T-helper 17 cell (primary cell): ENCODE results near the gene CNTN4. TPM values are rescaled to one million over a fixed set of nuclear protein-coding genes. Genes with fewer than 3 reads are reported as not detected.

Experiments used
- ATAC-seq: fragments of 150-1000 bp; cut with Tn5 transposase; 2 replicates; pipeline ENCODE4 v1.10.0; 2021; ENCODE audit warnings: mild to moderate bottlenecking, moderate library complexity
- DNase-seq, 3 donors: peaks; one replicate each; pipeline versions ENCODE4 v3.0.0 to v3.0.0-alpha.2; 2020 to 2021
- H3K9me3 ChIP-seq: one replicate; pipeline ENCODE4 v1.7.0; 2013; ENCODE audit warnings: low read length, mild to moderate bottlenecking; ENCODE audit not compliant: control insufficient read depth, poor library complexity, severe bottlenecking
- H3K27ac Mint-ChIP-seq: one replicate; pipeline ENCODE4 v1.8.0; 2022; ENCODE audit warnings: mild to moderate bottlenecking, moderate library complexity, mixed read lengths
- H3K27me3 Mint-ChIP-seq: one replicate; pipeline ENCODE4 v1.8.0; 2022; ENCODE audit warnings: mixed read lengths
- H3K36me3 Mint-ChIP-seq: one replicate; pipeline ENCODE4 v1.8.0; 2022; ENCODE audit warnings: low read depth, mixed read lengths
- H3K4me1 Mint-ChIP-seq: one replicate; pipeline ENCODE4 v1.8.0; 2022; ENCODE audit warnings: mild to moderate bottlenecking, mixed read lengths
- H3K4me3 Mint-ChIP-seq: one replicate; pipeline ENCODE4 v1.8.0; 2022; ENCODE audit warnings: mild to moderate bottlenecking, moderate library complexity, mixed read lengths
- total RNA-seq, 4 donors: library from RNA in 2 of 4; stranded (reverse) in 2 of 4; gene quantifications; one replicate each; pipeline ENCODE4 v1.2.3 and lab custom pipeline; 2022 to 2026

Gene CNTN4
- total RNA-seq, 2 donors from 2014 or later, result not detected

GRCh38 chr3:2765002-2765579 lies 666.4 kb downstream of the CNTN4 start:
- peaks cover 8% of the 10 kb centered on the region for H3K4me1 Mint-ChIP-seq
- no peak overlapping the region for H3K27ac Mint-ChIP-seq
- H3K4me3 Mint-ChIP-seq, result no peak overlapping the region
- no peaks in the 10 kb centered on the region for H3K9me3 ChIP-seq
- peaks cover 46% of the 10 kb centered on the region for H3K27me3 Mint-ChIP-seq
- DNase-seq (no peak), ATAC-seq (peak; percentile 67)
- no peaks in the 10 kb centered on the region for H3K36me3 Mint-ChIP-seq

- H3K4me1 Mint-ChIP-seq, result peaks cover 9% of the 10 kb centered on the region
- ATAC-seq (no peak), DNase-seq (no peak)
- no peak overlapping the region for H3K4me3 Mint-ChIP-seq
- no peak overlapping the region for H3K27ac Mint-ChIP-seq
- peaks cover 23% of the 10 kb centered on the region for H3K27me3 Mint-ChIP-seq
- H3K9me3 ChIP-seq, result no peaks in the 10 kb centered on the region
- no peaks in the 10 kb centered on the region for H3K36me3 Mint-ChIP-seq
Measured at GRCh38 chr3:2770451-2770850, 671.8 kb downstream of the CNTN4 start.

- Mint-ChIP-seq H3K4me3 (no peak overlapping the region), H3K36me3 (no peaks in the 10 kb centered on the region), H3K27me3 (peaks cover 20% of the 10 kb centered on the region), H3K4me1 (peaks cover 7% of the 10 kb centered on the region), H3K27ac (no peak overlapping the region)
- no peaks in the 10 kb centered on the region for H3K9me3 ChIP-seq
- ATAC-seq (no peak), DNase-seq (no peak)
Measured at GRCh38 chr3:2771193-2771592, 672.5 kb downstream of the CNTN4 start.

- H3K9me3 ChIP-seq, result no peaks in the 10 kb centered on the region
- DNase-seq (no peak), ATAC-seq (no peak)
- Mint-ChIP-seq H3K4me3 (no peak overlapping the region), H3K36me3 (no peaks in the 10 kb centered on the region), H3K27ac (no peak overlapping the region), H3K4me1 (peaks cover 4% of the 10 kb centered on the region), H3K27me3 (peaks cover 15% of the 10 kb centered on the region)
Measured at GRCh38 chr3:2771741-2772140, 673.1 kb downstream of the CNTN4 start.

GRCh38 chr3:2772803-2773202 lies 674.1 kb downstream of the CNTN4 start:
- H3K27me3 Mint-ChIP-seq, result peaks cover 9% of the 10 kb centered on the region
- no peak overlapping the region for H3K4me3 Mint-ChIP-seq
- ATAC-seq (no peak), DNase-seq (no peak)
- H3K27ac Mint-ChIP-seq, result no peak overlapping the region
- no peaks in the 10 kb centered on the region for H3K9me3 ChIP-seq
- H3K36me3 Mint-ChIP-seq, result no peaks in the 10 kb centered on the region
- peaks cover 4% of the 10 kb centered on the region for H3K4me1 Mint-ChIP-seq

GRCh38 chr3:2774481-2775249 lies 676.0 kb downstream of the CNTN4 start:
- H3K36me3 Mint-ChIP-seq, result no peaks in the 10 kb centered on the region
- no peaks in the 10 kb centered on the region for H3K9me3 ChIP-seq
- peaks cover 4% of the 10 kb centered on the region for H3K4me1 Mint-ChIP-seq
- no peak overlapping the region for H3K27ac Mint-ChIP-seq
- DNase-seq (no peak), ATAC-seq (no peak)
- no peak overlapping the region for H3K4me3 Mint-ChIP-seq
- H3K27me3 Mint-ChIP-seq, result peaks cover 9% of the 10 kb centered on the region

- H3K27me3 Mint-ChIP-seq, result peaks cover 18% of the 10 kb centered on the region
- no peak overlapping the region for H3K27ac Mint-ChIP-seq
- no peak overlapping the region for H3K4me3 Mint-ChIP-seq
- H3K9me3 ChIP-seq, result no peaks in the 10 kb centered on the region
- no peaks in the 10 kb centered on the region for H3K36me3 Mint-ChIP-seq
- ATAC-seq, result no peak
- H3K4me1 Mint-ChIP-seq, result no peaks in the 10 kb centered on the region
- DNase-seq, result no peak
Measured at GRCh38 chr3:2783261-2783660, 684.6 kb downstream of the CNTN4 start.

- Mint-ChIP-seq H3K4me3 (no peak overlapping the region), H3K36me3 (no peaks in the 10 kb centered on the region), H3K4me1 (no peaks in the 10 kb centered on the region), H3K27me3 (peaks cover 18% of the 10 kb centered on the region), H3K27ac (no peak overlapping the region)
- DNase-seq, result no peak
- H3K9me3 ChIP-seq, result no peaks in the 10 kb centered on the region
- ATAC-seq, result no peak
Measured at GRCh38 chr3:2784627-2785026, 686.0 kb downstream of the CNTN4 start.

- no peak for DNase-seq
- H3K27ac Mint-ChIP-seq, result no peak overlapping the region
- H3K36me3 Mint-ChIP-seq, result no peaks in the 10 kb centered on the region
- H3K4me1 Mint-ChIP-seq, result no peaks in the 10 kb centered on the region
- no peaks in the 10 kb centered on the region for H3K9me3 ChIP-seq
- H3K4me3 Mint-ChIP-seq, result no peak overlapping the region
- H3K27me3 Mint-ChIP-seq, result peaks cover 4% of the 10 kb centered on the region
- ATAC-seq, result no peak
Measured at GRCh38 chr3:2790266-2790815, 691.7 kb downstream of the CNTN4 start.

GRCh38 chr3:2792432-2792831 lies 693.8 kb downstream of the CNTN4 start:
- Mint-ChIP-seq H3K27ac (no peak overlapping the region), H3K4me1 (no peaks in the 10 kb centered on the region), H3K27me3 (no peaks in the 10 kb centered on the region), H3K4me3 (no peak overlapping the region), H3K36me3 (no peaks in the 10 kb centered on the region)
- ATAC-seq (no peak), DNase-seq (no peak)
- no peaks in the 10 kb centered on the region for H3K9me3 ChIP-seq

- Mint-ChIP-seq H3K27me3 (no peaks in the 10 kb centered on the region), H3K27ac (no peak overlapping the region), H3K4me3 (no peak overlapping the region), H3K4me1 (no peaks in the 10 kb centered on the region), H3K36me3 (no peaks in the 10 kb centered on the region)
- H3K9me3 ChIP-seq, result no peaks in the 10 kb centered on the region
- DNase-seq (no peak), ATAC-seq (no peak)
Measured at GRCh38 chr3:2793987-2794386, 695.3 kb downstream of the CNTN4 start.

- no peak for DNase-seq
- H3K27ac Mint-ChIP-seq, result no peak overlapping the region
- no peaks in the 10 kb centered on the region for H3K9me3 ChIP-seq
- H3K4me3 Mint-ChIP-seq, result no peak overlapping the region
- no peaks in the 10 kb centered on the region for H3K4me1 Mint-ChIP-seq
- H3K27me3 Mint-ChIP-seq, result peaks cover 28% of the 10 kb centered on the region
- peaks cover 5% of the 10 kb centered on the region for H3K36me3 Mint-ChIP-seq
- no peak for ATAC-seq
Measured at GRCh38 chr3:2802429-2802828, 703.8 kb downstream of the CNTN4 start.

- no peak overlapping the region for H3K27ac Mint-ChIP-seq
- ATAC-seq (no peak), DNase-seq (no peak)
- H3K4me3 Mint-ChIP-seq, result no peak overlapping the region
- H3K36me3 Mint-ChIP-seq, result peaks cover 2% of the 10 kb centered on the region
- peaks cover 46% of the 10 kb centered on the region for H3K27me3 Mint-ChIP-seq
- no peaks in the 10 kb centered on the region for H3K4me1 Mint-ChIP-seq
- H3K9me3 ChIP-seq, result no peaks in the 10 kb centered on the region
Measured at GRCh38 chr3:2807514-2807913, 708.8 kb downstream of the CNTN4 start.

- no peak overlapping the region for H3K4me3 Mint-ChIP-seq
- H3K27ac Mint-ChIP-seq, result no peak overlapping the region
- no peaks in the 10 kb centered on the region for H3K4me1 Mint-ChIP-seq
- DNase-seq (no peak), ATAC-seq (no peak)
- peaks cover 2% of the 10 kb centered on the region for H3K36me3 Mint-ChIP-seq
- H3K9me3 ChIP-seq, result no peaks in the 10 kb centered on the region
- H3K27me3 Mint-ChIP-seq, result peaks cover 54% of the 10 kb centered on the region
Measured at GRCh38 chr3:2810723-2811122, 712.1 kb downstream of the CNTN4 start.
